Esophagus muscularis mucosa (tissue), 4 donors: Measurements from ENCODE around the gene ITFG1. TPM values are rescaled to one million over a fixed set of nuclear protein-coding genes. Genes with fewer than 3 reads are reported as not detected.

Source experiments
- DNase-seq: peaks from one replicate; pipeline ENCODE4 v3.0.0-alpha.2; 2017; ENCODE audit errors: extremely low spot score
- H3K27ac ChIP-seq, 4 donors: fragments of 200-600 bp; sonication (generic); replicated peaks in 1 of 4; 1 replicate in 3 of 4; 2 replicates in 1 of 4; pipeline ENCODE4 v1.5.1; 2016 to 2019; ENCODE audit warnings: mild to moderate bottlenecking in 1 of 4
- H3K27me3 ChIP-seq, 4 donors: fragments of 200-600 bp; sonication (generic); one replicate each; pipeline versions ENCODE4 v1.5.1 to v1.6.0; 2016 to 2019
- H3K36me3 ChIP-seq, 4 donors: fragments of 200-600 bp; sonication (generic); one replicate each; pipeline ENCODE4 v1.5.1; 2016 to 2019
- H3K4me1 ChIP-seq, 4 donors: fragments of 200-600 bp; sonication (generic); one replicate each; pipeline ENCODE4 v1.5.1; 2016 to 2019
- H3K4me3 ChIP-seq, 4 donors: fragments of 200-600 bp; sonication (generic); 1 replicate in 2 of 4; 2 replicates in 2 of 4; pipeline ENCODE4 v1.5.1; 2016 to 2019; ENCODE audit warnings: mild to moderate bottlenecking in 4 of 4, moderate library complexity in 1 of 4
- H3K9me3 ChIP-seq, 4 donors: fragments of 200-600 bp; sonication (generic); 1 replicate in 3 of 4; 2 replicates in 1 of 4; pipeline ENCODE4 v1.5.1; 2016 to 2019
- EP300 ChIP-seq: sonication (generic); formaldehyde crosslinking; IDR thresholded peaks from one replicate; pipeline ENCODE4 v1.6.1; 2017; ENCODE audit warnings: antibody characterized with exemption
- POLR2A ChIP-seq: fragments of 450-650 bp; IDR thresholded peaks from one replicate; pipeline ENCODE4 v1.6.1; 2017; ENCODE audit warnings: antibody characterized with exemption, moderate library complexity, mild to moderate bottlenecking, low read depth
- POLR2AphosphoS5 ChIP-seq, 2 donors: sonication (generic); formaldehyde crosslinking; IDR thresholded peaks; one replicate each; pipeline ENCODE4 v1.6.1; 2017; ENCODE audit warnings: antibody characterized with exemption in 2 of 2
- WGBS: methylation state at CpG from one replicate; pipeline ENCODE4 v1.1.5; 2018; 5-methylcytosine and 5-hydroxymethylcytosine counted together
- intact Hi-C: fragments of 100-400 bp; cut with DNase I; formaldehyde crosslinking; loops from one replicate; pipeline ENCODE4 v1.15.1; 2023
- total RNA-seq, 4 donors: library from RNA; depleted of rRNA; stranded (reverse); fragments of >200 nt; gene quantifications; one replicate each; pipeline versions ENCODE4 v1.1.0 to v1.2.1, GENCODE V29; 2016
- TF ChIP-seq, protein P1 (sequence below), 3 experiments: fragments of 200-600 bp in 2 of 3; fragments of 450-650 bp in 1 of 3; sonication (generic) in 2 of 3; IDR thresholded peaks; one replicate each; pipeline ENCODE4 v1.5.1; 2017 to 2019; ENCODE audit warnings: antibody characterized with exemption in 3 of 3, mild to moderate bottlenecking in 2 of 3, moderate library complexity in 1 of 3

Gene ITFG1
- total RNA-seq, 4 donors from 2014 or later = 32.2 to 44.4 (median 41.7) TPM

- no peaks in the 10 kb centered on the region for H3K36me3 ChIP-seq
- no peaks in the 10 kb centered on the region for H3K9me3 ChIP-seq
- 94% methylated on average over 5 of the region's 5 CpGs for WGBS
- H3K4me3 ChIP-seq = no peak overlapping the region
- intact Hi-C loops = no loop called here
- no peaks in the 10 kb centered on the region for H3K4me1 ChIP-seq
- TF ChIP-seq, protein P1, sequence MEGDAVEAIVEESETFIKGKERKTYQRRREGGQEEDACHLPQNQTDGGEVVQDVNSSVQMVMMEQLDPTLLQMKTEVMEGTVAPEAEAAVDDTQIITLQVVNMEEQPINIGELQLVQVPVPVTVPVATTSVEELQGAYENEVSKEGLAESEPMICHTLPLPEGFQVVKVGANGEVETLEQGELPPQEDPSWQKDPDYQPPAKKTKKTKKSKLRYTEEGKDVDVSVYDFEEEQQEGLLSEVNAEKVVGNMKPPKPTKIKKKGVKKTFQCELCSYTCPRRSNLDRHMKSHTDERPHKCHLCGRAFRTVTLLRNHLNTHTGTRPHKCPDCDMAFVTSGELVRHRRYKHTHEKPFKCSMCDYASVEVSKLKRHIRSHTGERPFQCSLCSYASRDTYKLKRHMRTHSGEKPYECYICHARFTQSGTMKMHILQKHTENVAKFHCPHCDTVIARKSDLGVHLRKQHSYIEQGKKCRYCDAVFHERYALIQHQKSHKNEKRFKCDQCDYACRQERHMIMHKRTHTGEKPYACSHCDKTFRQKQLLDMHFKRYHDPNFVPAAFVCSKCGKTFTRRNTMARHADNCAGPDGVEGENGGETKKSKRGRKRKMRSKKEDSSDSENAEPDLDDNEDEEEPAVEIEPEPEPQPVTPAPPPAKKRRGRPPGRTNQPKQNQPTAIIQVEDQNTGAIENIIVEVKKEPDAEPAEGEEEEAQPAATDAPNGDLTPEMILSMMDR (IDR thresholded peaks at IDR 0.05) = no peak
- TF ChIP-seq POLR2AphosphoS5 (IDR thresholded peaks at IDR 0.05) (no peak), EP300 (no peak), POLR2A (no peak)
- no peak for DNase-seq
- H3K27me3 ChIP-seq = no peaks in the 10 kb centered on the region
- H3K27ac ChIP-seq = no peak overlapping the region
Observed at GRCh38 chr16:47386201-47386718, 74.6 kb downstream of the ITFG1 start.

- Histone ChIP-seq H3K36me3 (no peaks in the 10 kb centered on the region), H3K4me1 (no peaks in the 10 kb centered on the region), H3K4me3 (no peak overlapping the region), H3K9me3 (no peaks in the 10 kb centered on the region), H3K27me3 (no peaks in the 10 kb centered on the region), H3K27ac (no peak overlapping the region)
- no peak for DNase-seq
- intact Hi-C loops = loop anchor here (5.0 kb wide), 1 partner anchor 50 kb away; no protein-coding TSS in a partner anchor
- 85% methylated on average over 5 of the region's 5 CpGs for WGBS
- TF ChIP-seq EP300 = no peak
- TF ChIP-seq POLR2A = no peak
Observed at GRCh38 chr16:47382362-47382761, 78.5 kb downstream of the ITFG1 start.

DNA sequence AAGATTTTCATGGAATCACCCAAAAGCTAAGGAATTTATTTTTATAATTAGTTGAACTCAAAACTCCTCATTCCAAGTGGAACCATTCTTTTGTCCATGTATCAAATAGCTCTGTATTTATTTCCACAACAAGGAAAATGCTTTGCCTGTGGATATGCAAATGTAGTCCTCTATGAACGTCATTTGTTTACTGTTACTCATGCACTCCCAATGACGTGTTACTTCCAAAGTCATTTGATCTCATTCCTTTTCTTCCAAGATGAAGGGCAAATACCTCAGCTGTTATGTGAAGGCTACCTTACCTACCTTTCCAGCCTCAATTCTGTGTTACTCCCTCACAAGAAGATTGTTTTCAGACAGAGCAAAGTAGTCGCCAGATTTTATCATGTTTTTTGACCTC is 83.7 kb downstream of the ITFG1 start:
- no peaks in the 10 kb centered on the region for H3K4me1 ChIP-seq
- H3K36me3 ChIP-seq = peaks cover 0 to 19% (median 8%) of the 10 kb centered on the region in 4 donors
- intact Hi-C loops = no loop called here
- 67% methylated on average over 3 of the region's 3 CpGs for WGBS
- no peaks in the 10 kb centered on the region for H3K27me3 ChIP-seq
- no peaks in the 10 kb centered on the region for H3K9me3 ChIP-seq
- no peak overlapping the region for H3K27ac ChIP-seq
- no peak for DNase-seq
- TF ChIP-seq POLR2AphosphoS5 (IDR thresholded peaks at IDR 0.05) = no peak
- TF ChIP-seq, protein P1 (IDR thresholded peaks at IDR 0.05) = no peak
- H3K4me3 ChIP-seq = no peak overlapping the region

DNA sequence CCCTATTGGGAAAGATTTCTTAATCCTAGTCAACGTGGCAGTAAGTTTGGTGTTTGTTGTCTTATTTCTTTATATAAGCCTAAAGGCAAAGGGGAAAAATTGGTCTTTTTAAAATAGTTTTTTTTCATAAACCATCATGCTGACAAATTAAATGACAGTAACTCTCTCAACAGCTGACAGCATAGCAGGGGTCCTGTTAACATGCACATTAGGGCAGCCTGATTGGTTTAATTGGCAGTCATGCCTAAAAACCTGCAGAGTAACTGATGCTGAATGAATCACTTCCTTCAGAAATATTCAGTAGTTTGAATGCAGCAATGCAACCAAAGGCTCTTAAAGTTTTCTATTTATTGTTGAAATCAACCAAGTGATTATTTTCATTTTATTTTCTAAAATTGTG is 85.4 kb downstream of the ITFG1 start:
- WGBS = 98% methylated on average over 1 of the region's 1 CpG
- TF ChIP-seq POLR2AphosphoS5 (IDR thresholded peaks at IDR 0.05) (no peak), POLR2A (no peak), EP300 (no peak)
- TF ChIP-seq, protein P1 (IDR thresholded peaks at IDR 0.05) = no peak
- intact Hi-C loops = no loop called here
- H3K9me3 ChIP-seq = no peaks in the 10 kb centered on the region
- H3K27ac ChIP-seq = no peak overlapping the region
- no peaks in the 10 kb centered on the region for H3K4me1 ChIP-seq
- no peaks in the 10 kb centered on the region for H3K27me3 ChIP-seq
- peaks cover 0 to 21% (median 11%) of the 10 kb centered on the region in 4 donors for H3K36me3 ChIP-seq
- no peak for DNase-seq
- H3K4me3 ChIP-seq = no peak overlapping the region

DNA sequence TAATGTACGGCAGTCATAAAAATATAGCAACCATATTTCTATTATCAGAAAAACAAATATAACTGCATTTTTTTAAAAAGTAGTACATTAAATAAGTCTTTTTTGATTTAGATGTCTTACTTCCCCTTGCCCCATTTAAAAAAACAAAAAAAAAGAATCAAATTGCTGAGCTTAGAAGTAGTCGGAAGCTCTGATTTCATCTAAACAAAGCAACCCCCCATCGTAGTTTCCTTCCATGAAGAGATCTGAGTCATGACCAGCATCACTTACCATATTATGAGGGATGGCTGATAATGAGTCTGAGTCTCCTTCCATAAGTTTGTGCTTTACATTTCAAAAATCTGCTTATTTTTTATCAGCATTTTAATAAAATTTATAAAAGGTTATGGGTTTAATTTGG is 86.2 kb downstream of the ITFG1 start:
- Histone ChIP-seq H3K9me3 (no peaks in the 10 kb centered on the region), H3K4me1 (no peaks in the 10 kb centered on the region), H3K4me3 (no peak overlapping the region), H3K27me3 (no peaks in the 10 kb centered on the region), H3K36me3 (peaks cover 0 to 27% (median 12%) of the 10 kb centered on the region in 4 donors), H3K27ac (no peak overlapping the region)
- intact Hi-C loops = no loop called here
- 97% methylated on average over 3 of the region's 3 CpGs for WGBS
- no peak for DNase-seq
- no peak for TF ChIP-seq EP300
- TF ChIP-seq POLR2A = no peak
- no peak for TF ChIP-seq POLR2AphosphoS5 (IDR thresholded peaks at IDR 0.05)
- TF ChIP-seq, protein P1 (IDR thresholded peaks at IDR 0.05) = no peak
